HEK293 (cell line): ENCODE measurements around the gene BRF1.

ENCODE experiments used
- CTCF ChIA-PET: fragments of 350-600 bp; formaldehyde crosslinking; extraction: SDS; loops from one replicate; lab custom pipeline; 2021; ENCODE audit warnings: antibody characterized with exemption; lab: Yijun Ruan, JAX
- POLR2A ChIA-PET: fragments of 300-600 bp; formaldehyde crosslinking; extraction: SDS; loops from one replicate; lab custom pipeline; 2020; ENCODE audit warnings: antibody characterized with exemption, inconsistent platforms; lab: Yijun Ruan, JAX
- H3K27ac ChIP-seq: fragments of 200-500 bp; sonication (Bioruptor generic); 2 replicates; pipeline ENCODE4 v1.5.1; 2014; ENCODE audit warnings: low read depth, low read length, control low read depth, inconsistent platforms; ENCODE audit errors: extremely low read depth
- H3K36me3 ChIP-seq, 2 experiments: fragments of 200-500 bp in 1 of 2; sonication (Bioruptor generic) in 1 of 2; 1 replicate in 1 of 2; 2 replicates in 1 of 2; pipeline ENCODE4 v1.5.1; 2014 to 2017; ENCODE audit warnings: inconsistent platforms in 2 of 2, low read length in 2 of 2; ENCODE audit not compliant: control insufficient read depth in 2 of 2, insufficient read depth in 1 of 2
- H3K4me1 ChIP-seq: fragments of 200-500 bp; sonication (Bioruptor generic); 2 replicates; pipeline ENCODE4 v1.5.1; 2014; ENCODE audit warnings: mild to moderate bottlenecking, low read length, inconsistent platforms; ENCODE audit not compliant: control insufficient read depth, insufficient read depth
- H3K4me3 ChIP-seq: 2 replicates; pipeline ENCODE4 v1.5.1; 2011; ENCODE audit warnings: low read depth, mild to moderate bottlenecking, control low read depth, low read length, moderate library complexity
- H3K9me3 ChIP-seq: fragments of 200-500 bp; sonication (Bioruptor generic); 2 replicates; pipeline ENCODE4 v1.5.1; 2014; ENCODE audit warnings: low read depth, low read length, inconsistent platforms; ENCODE audit not compliant: control insufficient read depth, insufficient read depth
- BCL11A ChIP-seq: fragments of 450-650 bp; formaldehyde crosslinking; IDR thresholded peaks from 2 replicates; pipeline ENCODE4 v1.5.1; 2016; ENCODE audit warnings: low read depth, missing biosample characterization, missing genetic modification characterization
- GLI4 ChIP-seq: fragments of 450-650 bp; formaldehyde crosslinking; IDR thresholded peaks from 2 replicates; pipeline ENCODE4 v1.5.1; 2016; ENCODE audit warnings: missing biosample characterization, missing genetic modification characterization
- HOXA7 ChIP-seq: sonication (generic); formaldehyde crosslinking; IDR thresholded peaks from 2 replicates; pipeline ENCODE4 v1.8.1; 2022; ENCODE audit warnings: missing genetic modification reagents, borderline replicate concordance
- IKZF3 ChIP-seq: fragments of 450-650 bp; IDR thresholded peaks from 2 replicates; pipeline ENCODE4 v1.5.0; 2018; ENCODE audit warnings: missing biosample characterization, mild to moderate bottlenecking, missing genetic modification characterization, moderate library complexity
- KLF10 ChIP-seq: fragments of 450-650 bp; IDR thresholded peaks from 2 replicates; pipeline ENCODE4 v1.5.1; 2018; ENCODE audit warnings: missing biosample characterization, mild to moderate bottlenecking, missing genetic modification characterization
- KLF16 ChIP-seq: fragments of 450-650 bp; formaldehyde crosslinking; IDR thresholded peaks from 2 replicates; pipeline ENCODE4 v1.5.1; 2017; ENCODE audit warnings: missing biosample characterization, missing genetic modification characterization
- KLF8 ChIP-seq: fragments of 450-650 bp; formaldehyde crosslinking; IDR thresholded peaks from 2 replicates; pipeline ENCODE4 v1.5.1; 2016; ENCODE audit warnings: missing biosample characterization, missing genetic modification characterization
- MZF1 ChIP-seq: fragments of 450-650 bp; formaldehyde crosslinking; IDR thresholded peaks from 2 replicates; pipeline ENCODE4 v1.5.1; 2017; ENCODE audit warnings: missing biosample characterization, missing genetic modification characterization, borderline replicate concordance
- PATZ1 ChIP-seq: fragments of 450-650 bp; formaldehyde crosslinking; IDR thresholded peaks from 2 replicates; pipeline ENCODE4 v1.5.1; 2016; ENCODE audit warnings: missing biosample characterization, missing genetic modification characterization
- PBX3 ChIP-seq: sonication (generic); formaldehyde crosslinking; IDR thresholded peaks from 2 replicates; pipeline ENCODE4 v1.8.1; 2022; ENCODE audit warnings: mild to moderate bottlenecking, moderate library complexity, missing genetic modification reagents
- RBAK ChIP-seq: fragments of 450-650 bp; formaldehyde crosslinking; IDR thresholded peaks from 2 replicates; pipeline ENCODE4 v1.5.1; 2016; ENCODE audit warnings: missing biosample characterization, missing genetic modification characterization
- SP3 ChIP-seq: fragments of 450-650 bp; formaldehyde crosslinking; IDR thresholded peaks from 2 replicates; pipeline ENCODE4 v1.5.1; 2016; ENCODE audit warnings: missing biosample characterization, missing genetic modification characterization
- ZBTB8A ChIP-seq: fragments of 450-650 bp; formaldehyde crosslinking; IDR thresholded peaks from 2 replicates; pipeline ENCODE4 v1.5.1; 2016; ENCODE audit warnings: missing biosample characterization, missing genetic modification characterization
- ZFHX2 ChIP-seq: fragments of 450-650 bp; formaldehyde crosslinking; conservative IDR thresholded peaks from 2 replicates; pipeline ENCODE4 v1.5.1; 2016; ENCODE audit warnings: missing biosample characterization, missing genetic modification characterization
- ZFP41 ChIP-seq: fragments of 450-650 bp; formaldehyde crosslinking; IDR thresholded peaks from 2 replicates; pipeline ENCODE4 v1.5.1; 2016; ENCODE audit warnings: missing biosample characterization, missing genetic modification characterization, borderline replicate concordance
- ZIC2 ChIP-seq: fragments of 450-650 bp; formaldehyde crosslinking; IDR thresholded peaks from 2 replicates; pipeline ENCODE4 v1.5.1; 2016; ENCODE audit warnings: missing biosample characterization, missing genetic modification characterization
- ZNF155 ChIP-seq: fragments of 450-650 bp; formaldehyde crosslinking; IDR thresholded peaks from 2 replicates; pipeline ENCODE4 v1.5.1; 2016; ENCODE audit warnings: missing biosample characterization, missing genetic modification characterization
- ZNF174 ChIP-seq: fragments of 450-650 bp; formaldehyde crosslinking; IDR thresholded peaks from 2 replicates; pipeline ENCODE4 v1.5.0; 2017; ENCODE audit warnings: missing biosample characterization, mild to moderate bottlenecking, missing genetic modification characterization
- ZNF202 ChIP-seq: fragments of 450-650 bp; formaldehyde crosslinking; IDR thresholded peaks from 2 replicates; pipeline ENCODE4 v1.5.1; 2016; ENCODE audit warnings: missing biosample characterization, missing genetic modification characterization, borderline replicate concordance
- ZNF341 ChIP-seq: fragments of 450-650 bp; formaldehyde crosslinking; IDR thresholded peaks from 2 replicates; pipeline ENCODE4; 2016; ENCODE audit warnings: low read depth, missing biosample characterization, missing genetic modification characterization
- ZNF416 ChIP-seq: fragments of 450-650 bp; formaldehyde crosslinking; IDR thresholded peaks from 2 replicates; pipeline ENCODE4 v1.5.1; 2016; ENCODE audit warnings: missing biosample characterization, missing genetic modification characterization
- ZNF501 ChIP-seq: fragments of 450-650 bp; formaldehyde crosslinking; IDR thresholded peaks from 2 replicates; pipeline ENCODE4 v1.5.1; 2016; ENCODE audit warnings: missing biosample characterization, missing genetic modification characterization
- ZNF610 ChIP-seq: fragments of 450-650 bp; formaldehyde crosslinking; IDR thresholded peaks from 2 replicates; pipeline ENCODE4 v1.5.1; 2016; ENCODE audit warnings: missing biosample characterization, missing genetic modification characterization, borderline replicate concordance
- ZXDB ChIP-seq: fragments of 450-650 bp; formaldehyde crosslinking; IDR thresholded peaks from 2 replicates; pipeline ENCODE4 v1.5.1; 2016; ENCODE audit warnings: missing biosample characterization, missing genetic modification characterization

The BRF1 gene

GRCh38 chr14:105168979-105169507, 131.8 kb downstream of the BRF1 start (continued):
- TF ChIP-seq ZNF416, result no peak
- peak; percentile 88 for TF ChIP-seq ZFHX2 (tag by site-specific recombination)
- no peak for TF ChIP-seq MZF1 (tag by site-specific recombination)
- TF ChIP-seq IKZF3 (tag by site-specific recombination), result no peak
- no peak for TF ChIP-seq ZNF174
- TF ChIP-seq ZIC2, result peak; percentile 14; the same call in 1 of the 2 replicates
- 0 out of 2 replicates have a peak, but pooled peaks have one; percentile 35 for TF ChIP-seq KLF10 (tag by site-specific recombination)
- TF ChIP-seq ZNF610 (tag by site-specific recombination), result no peak
- no peak for TF ChIP-seq ZNF155 (tag by site-specific recombination)
- peak; percentile 35; the same call in 1 of the 2 replicates for TF ChIP-seq ZBTB8A (tag by site-specific recombination)
- no peak for TF ChIP-seq ZNF341 (tag by site-specific recombination)
- no peak for TF ChIP-seq ZNF202
- TF ChIP-seq PATZ1 (tag by site-specific recombination), result peak; percentile 60; the same call in 1 of the 2 replicates
- no peak for TF ChIP-seq ZXDB (tag by site-specific recombination)
- peak; percentile 30; the same call in 1 of the 2 replicates for TF ChIP-seq KLF8
- TF ChIP-seq, all 188 proteins: peak for 12

- ChIA-PET POLR2A (no interaction called here), CTCF (interaction anchor here (0.7 to 3.7 kb wide), 3 partner anchors 9 to 99 kb away, joined by 3 to 18 read pairs (median 3); partner anchors contain the start of gene NUDT14)
- peak within 1 kb of the TSS; percentile 52 for H3K4me3 ChIP-seq
- H3K4me1 ChIP-seq, result peaks cover 3% of the 10 kb centered on the region; the same call in 1 of the 2 replicates
- TF ChIP-seq ZFP41 (tag by site-specific recombination) (no peak), PBX3 (CRISPR knock-in tag) (0 out of 2 replicates have a peak, but pooled peaks have one; percentile 77)
- peaks cover 0 to 4% of the 10 kb centered on the region in 2 experiments; a peak in 1 of 3 replicates for H3K36me3 ChIP-seq
- H3K27ac ChIP-seq, result peak within 1 kb of the TSS; percentile 56; the same call in 1 of the 2 replicates
- H3K9me3 ChIP-seq, result no peaks in the 10 kb centered on the region
Measured at GRCh38 chr14:105168496-105168978, 132.3 kb downstream of the BRF1 start, which contains the start of gene JAG2. Gene JAG2, minus strand, starts transcription at chr14:105168776. Its CDS starts 356 bp downstream, at chr14:105168420.

GRCh38 chr14:105168093-105168420, 132.7 kb downstream of the BRF1 start:
- Histone ChIP-seq H3K27ac (peak overlapping the region; percentile 56; the same call in 1 of the 2 replicates), H3K4me1 (peaks cover 8% of the 10 kb centered on the region; the same call in 1 of the 2 replicates), H3K36me3 (peaks cover 0 to 4% of the 10 kb centered on the region in 2 experiments; a peak in 1 of 3 replicates), H3K9me3 (no peaks in the 10 kb centered on the region), H3K4me3 (peak overlapping the region; percentile 52)
- ChIA-PET POLR2A (no interaction called here), CTCF (interaction anchor here (0.7 to 3.7 kb wide), 3 partner anchors 9 to 80 kb away, joined by 3 to 18 read pairs (median 3); partner anchors contain the start of gene NUDT14)
- no peak for TF ChIP-seq SP3
- no peak for TF ChIP-seq RBAK (tag by site-specific recombination)
- no peak for TF ChIP-seq ZNF501 (tag by site-specific recombination)
- TF ChIP-seq GLI4, result no peak
- no peak for TF ChIP-seq ZNF341 (tag by site-specific recombination)
- TF ChIP-seq ZNF202, result no peak
- no peak for TF ChIP-seq BCL11A
- TF ChIP-seq KLF8, result no peak
- TF ChIP-seq KLF16 (tag by site-specific recombination), result no peak
- TF ChIP-seq HOXA7 (CRISPR knock-in tag), result no peak
